C4-2B (cell line): Measurements from ENCODE around the gene KHDRBS1.

Experiments
- CTCF ChIP-seq: fragments of 450-650 bp; conservative IDR thresholded peaks from 2 replicates; pipeline ENCODE4 v1.5.1; 2017; ENCODE audit warnings: mild to moderate bottlenecking
- ZFX ChIP-seq: fragments of 450-650 bp; IDR thresholded peaks from 2 replicates; pipeline ENCODE4 v1.6.1; 2017

- TF ChIP-seq CTCF, result no peak
- no peak for TF ChIP-seq ZFX
Measured at GRCh38 chr1:32012709-32013385, 821 bp upstream of the KHDRBS1 start.
